Epidermal melanocyte (primary cell): ENCODE measurements around the gene TLL2.

Source experiments
- DNase-seq: peaks from one replicate; pipeline ENCODE4 v3.0.0; 2011; ENCODE audit warnings: low spot score; ENCODE audit not compliant: insufficient read length

Gene TLL2

DNA sequence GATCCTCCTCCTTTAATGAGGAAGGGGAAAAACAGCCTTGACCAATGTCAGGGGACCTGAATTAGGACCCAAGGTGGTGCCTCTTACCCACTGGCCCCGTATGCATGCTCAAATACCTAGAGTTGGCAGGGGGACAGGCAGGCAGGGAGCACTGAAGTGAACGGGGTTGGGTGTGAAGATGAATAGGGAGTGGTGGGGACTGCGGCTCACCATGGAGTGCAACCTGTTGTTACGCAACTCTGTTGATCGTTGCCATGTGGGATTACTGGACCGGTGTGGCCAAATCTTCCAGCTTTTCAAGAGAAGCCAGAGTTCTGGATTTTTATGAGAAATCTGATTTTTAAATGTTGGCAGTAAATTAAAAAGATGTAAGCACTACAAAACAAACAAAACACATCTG lies 48.1 kb downstream of the TLL2 start:
- no peak for DNase-seq

DNA sequence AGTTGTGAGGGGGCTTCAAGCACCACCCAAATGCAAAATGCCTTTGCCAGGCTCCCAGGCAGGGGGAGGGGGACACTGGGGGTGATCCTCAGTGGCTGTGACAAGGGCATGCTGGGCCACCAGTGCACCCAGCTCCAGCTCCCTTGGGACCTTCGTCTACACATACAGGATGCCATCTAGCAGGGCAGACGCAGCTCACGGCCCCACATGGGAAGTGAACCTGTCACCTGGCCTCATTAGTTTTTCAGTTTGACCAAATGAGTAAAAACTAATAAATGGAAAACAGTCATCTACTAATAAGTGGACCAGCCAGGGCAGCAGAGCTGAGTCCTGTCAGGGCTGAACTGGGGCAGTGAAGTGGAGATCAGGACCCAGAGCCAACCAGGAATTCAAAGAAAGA lies 50.2 kb downstream of the TLL2 start:
- DNase-seq, result no peak

DNA sequence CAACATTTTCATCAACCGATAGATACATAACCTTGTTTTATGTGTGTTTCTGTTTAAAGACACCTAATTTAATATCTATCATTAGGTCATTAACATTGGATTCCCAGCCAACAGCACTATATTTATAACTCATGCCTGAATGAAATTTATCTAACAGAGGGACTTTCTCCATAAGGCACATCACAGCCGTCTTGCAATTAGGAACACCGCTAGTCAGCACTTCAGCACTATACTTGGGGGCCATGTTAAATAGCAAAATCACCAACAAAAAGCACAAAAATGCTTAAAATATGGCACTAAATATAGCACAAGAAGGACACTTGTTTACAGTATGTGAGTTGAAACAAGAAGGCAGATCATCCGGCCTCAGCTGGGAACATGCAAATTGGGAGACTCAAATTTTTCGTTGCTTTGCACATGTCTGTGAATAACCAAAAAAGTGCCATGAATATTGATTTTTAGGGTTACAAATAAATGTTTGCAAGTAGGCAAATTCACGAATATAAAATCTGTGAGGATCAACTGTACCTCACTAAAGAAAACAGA lies 51.0 kb downstream of the TLL2 start:
- no peak for DNase-seq

DNA sequence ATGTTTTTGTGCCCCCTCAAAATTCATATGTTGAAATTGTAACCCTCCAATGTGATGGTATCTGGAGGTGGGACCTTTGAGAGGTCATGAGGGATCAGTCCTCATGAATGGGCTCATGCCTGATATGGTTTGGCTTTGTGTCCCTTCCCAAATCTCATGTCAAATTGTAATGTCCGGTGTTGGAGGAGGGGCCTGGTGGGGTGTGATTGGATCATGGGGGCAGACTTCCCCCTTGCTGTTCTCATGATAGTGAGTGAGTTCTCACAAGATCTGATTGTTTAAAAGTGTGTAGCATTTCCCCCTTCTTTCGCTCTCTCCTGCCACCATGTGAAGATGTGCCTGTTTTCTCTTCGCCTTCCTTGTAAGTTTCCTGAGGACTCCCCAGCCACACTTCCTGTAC lies 53.4 kb downstream of the TLL2 start:
- DNase-seq, result no peak

DNA sequence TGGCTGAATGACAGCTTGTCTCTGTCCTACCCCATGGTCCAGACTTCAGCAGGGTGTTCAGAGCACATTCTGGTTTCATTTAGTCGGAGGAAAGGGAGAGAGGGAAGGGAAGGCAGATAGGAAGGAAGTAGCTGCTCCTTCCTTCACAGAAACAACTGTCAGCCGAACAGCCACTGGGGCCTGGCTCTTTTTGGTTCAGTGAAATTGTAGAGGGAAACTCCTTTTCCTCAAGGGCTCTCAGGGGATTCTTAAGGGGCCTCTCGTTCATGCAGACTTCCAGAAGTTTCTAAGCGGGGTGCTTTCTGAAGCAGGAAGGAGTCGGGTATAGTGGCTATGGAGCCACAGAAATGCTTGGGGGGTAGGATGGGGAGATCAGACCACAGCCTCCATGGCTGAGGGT lies 56.4 kb downstream of the TLL2 start:
- no peak for DNase-seq

DNA sequence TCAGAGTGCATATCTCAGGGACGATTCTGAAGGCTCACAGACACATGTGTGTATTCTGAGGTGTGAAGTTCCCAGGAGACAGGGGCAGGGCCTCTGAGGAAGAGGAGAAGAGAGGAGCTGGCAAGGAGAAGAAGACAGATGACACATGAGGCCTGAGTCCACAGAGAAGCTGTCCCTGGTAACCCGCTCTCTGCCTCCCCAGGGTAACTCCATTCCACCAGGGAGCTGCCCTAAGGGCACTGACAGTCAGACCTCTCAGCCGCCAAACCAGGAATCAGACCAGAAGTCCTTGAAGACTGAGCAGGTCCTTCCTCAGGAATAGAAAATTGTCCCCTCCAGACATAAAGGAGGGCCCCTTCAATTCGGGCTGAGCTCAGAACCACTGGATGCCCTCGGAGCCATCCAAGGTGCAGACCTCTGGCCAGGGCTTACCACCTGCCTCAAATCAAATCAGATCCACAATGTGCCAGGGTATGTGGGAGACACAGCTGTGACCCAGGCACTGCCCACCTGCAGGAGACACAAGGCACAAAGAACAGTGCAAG lies 57.4 kb downstream of the TLL2 start:
- no peak for DNase-seq

DNA sequence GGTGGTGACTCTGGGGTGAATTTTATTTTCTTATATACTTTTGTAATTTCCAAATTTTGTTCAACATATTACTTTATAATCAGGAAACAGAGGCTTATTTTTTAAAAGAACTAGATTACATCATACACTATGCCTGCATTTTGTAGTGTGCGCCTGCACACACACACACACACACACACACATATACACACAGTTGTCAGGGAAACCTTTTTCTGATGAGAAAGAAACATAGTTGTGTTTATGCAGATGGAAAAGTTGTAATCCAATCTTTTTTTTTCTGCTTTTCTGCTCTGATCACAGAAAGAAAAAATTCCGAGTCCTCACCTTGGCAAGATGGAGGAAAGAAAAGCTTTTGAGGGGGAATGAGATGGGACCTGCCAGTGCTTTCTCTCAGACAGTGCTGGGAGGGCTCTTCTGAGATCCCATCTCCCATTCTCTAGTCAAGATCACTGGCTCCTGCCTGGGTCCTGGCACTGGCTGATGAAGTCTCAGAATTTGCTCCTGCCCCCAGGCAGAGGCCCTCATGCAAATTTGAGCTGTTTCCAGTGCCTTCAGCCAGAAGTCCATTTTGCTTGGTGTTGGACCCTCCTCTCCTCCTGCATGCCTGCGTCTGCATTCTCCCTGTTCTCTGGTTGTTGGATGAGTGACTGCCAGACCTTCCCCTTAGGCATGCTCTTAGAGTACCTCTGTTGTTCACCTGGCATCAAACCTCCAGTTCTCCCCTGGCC lies 59.7 kb downstream of the TLL2 start:
- no peak for DNase-seq

DNA sequence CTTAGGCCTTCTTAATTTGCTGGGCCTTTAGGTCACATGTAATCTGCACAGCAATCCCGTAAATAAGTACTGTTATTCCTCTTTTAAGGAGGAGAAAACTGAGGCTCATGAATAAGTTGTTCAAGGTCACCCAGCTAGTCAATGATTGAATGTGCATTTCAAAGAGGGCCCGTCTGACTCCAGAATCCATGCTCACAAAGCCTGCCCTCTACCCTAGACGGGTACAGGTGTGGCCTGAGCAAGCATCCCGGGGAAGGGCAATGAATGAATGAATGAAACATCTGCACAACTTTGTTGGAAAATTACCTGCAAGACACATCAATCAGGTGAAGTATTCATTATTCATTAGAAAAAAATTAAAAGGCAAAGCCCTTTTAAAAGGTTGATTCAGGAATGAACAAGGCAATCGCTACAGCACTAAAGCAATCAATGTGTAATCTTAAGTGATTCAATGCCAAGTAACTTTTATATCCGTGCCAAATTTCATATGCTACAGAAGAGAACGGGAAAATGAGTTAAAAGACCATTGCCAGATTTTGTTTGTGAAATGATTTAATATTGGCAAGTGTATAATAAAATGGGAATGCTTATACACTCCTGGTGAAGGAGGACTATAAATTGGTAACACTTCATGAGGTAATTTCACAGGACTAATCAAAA lies 61.1 kb downstream of the TLL2 start:
- DNase-seq, result no peak

DNA sequence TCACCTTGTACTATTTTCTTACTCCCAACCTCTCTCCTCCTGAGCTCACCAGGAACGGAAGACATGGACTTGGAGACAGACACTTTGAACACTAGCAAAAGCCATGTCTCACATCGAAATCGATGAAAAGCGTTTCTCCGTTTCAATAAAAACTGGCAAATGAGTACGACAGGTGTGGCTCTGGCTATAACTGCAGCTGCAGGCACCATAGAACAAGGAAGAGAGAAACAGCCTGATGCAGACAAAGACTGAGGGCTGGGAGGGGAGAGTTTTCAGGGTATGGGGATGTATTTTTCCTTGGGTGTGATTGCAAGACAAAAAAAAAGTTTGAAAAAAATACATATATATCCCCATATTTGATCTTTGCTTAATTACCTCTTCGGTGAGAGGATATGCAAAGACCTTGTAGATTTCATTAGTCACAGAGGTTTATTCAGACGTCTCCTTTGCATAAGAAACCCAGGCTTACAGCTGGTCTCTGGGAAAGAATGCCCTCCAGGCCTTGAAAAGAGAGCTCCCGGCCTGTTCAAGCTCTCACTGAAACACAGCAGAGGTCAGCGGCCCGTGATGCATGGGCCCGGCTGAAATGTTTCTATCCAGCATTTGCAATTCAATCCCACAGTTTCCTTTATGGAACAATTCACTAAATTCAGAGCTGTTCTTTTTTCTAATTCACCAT lies 63.1 kb downstream of the TLL2 start:
- no peak for DNase-seq

DNA sequence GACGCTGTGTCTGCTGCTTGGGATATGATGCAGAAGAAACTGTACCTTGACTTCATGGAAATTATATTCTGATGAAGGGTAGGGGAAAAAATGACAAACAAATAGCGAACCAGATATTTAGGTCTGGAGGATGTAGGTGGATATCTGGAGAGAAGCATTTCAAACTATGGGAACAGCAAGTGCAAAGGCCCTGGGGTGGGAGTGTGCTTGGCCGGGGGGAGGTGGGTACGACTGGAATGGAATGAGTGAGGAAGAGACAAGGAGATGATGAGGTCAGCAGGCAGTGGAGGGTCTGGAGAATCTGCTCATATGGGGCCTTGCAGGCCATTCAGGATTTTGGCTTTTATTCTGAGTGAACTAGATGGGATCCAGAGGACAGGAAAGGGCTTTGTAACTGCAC lies 65.2 kb downstream of the TLL2 start:
- DNase-seq, result no peak

DNA sequence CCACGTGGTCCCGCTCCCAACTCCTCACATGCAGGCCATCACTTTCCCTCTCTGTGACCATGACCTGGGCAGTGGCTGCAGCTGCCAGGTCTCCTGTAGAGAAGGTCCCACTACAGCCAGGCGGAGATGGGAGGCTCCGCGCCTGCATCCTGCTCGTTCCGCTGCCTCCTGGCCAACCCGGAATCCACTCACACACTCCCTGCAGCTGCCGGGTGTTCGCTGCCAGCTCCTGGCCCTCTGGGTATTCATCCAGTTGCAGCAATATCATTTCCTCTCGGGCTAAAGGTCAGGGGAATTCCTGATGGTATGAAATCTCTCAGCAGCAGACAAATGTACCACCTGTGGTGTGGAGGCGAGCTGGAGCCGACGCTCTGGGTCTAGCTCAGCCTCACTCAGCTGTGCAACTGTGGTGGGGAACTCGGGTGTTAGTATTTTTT lies 65.7 kb downstream of the TLL2 start:
- no peak for DNase-seq

DNA sequence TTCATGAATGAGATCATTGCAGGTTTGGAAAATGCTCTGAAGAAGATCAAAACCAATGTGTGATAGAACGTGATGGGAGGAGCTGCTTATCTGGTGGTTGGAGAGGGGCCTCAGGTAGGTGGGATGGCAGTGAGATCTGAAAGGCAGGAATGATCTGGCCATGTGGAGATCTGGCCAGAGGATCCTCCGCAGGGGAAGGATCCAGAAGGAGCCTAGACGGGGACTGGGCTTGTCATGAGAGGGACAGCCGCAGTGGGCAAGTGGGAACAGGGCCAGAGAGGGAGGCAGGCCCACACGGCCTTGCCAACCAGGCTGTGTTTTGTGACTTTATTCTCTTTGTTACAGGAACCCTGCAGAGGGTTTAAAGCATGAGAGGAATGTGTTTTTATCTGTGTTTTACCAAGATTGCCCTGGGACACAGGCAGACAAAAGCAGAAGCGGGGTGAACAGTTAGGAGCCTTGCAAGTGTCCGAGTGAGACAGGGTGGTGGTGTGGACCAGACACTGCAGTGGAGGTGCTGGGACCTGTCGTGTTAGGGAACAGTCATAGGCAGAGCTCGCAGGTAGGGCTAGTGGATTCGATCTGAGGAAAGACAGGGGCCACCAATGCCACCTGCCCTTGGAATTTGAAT lies 66.6 kb downstream of the TLL2 start:
- no peak for DNase-seq

DNA sequence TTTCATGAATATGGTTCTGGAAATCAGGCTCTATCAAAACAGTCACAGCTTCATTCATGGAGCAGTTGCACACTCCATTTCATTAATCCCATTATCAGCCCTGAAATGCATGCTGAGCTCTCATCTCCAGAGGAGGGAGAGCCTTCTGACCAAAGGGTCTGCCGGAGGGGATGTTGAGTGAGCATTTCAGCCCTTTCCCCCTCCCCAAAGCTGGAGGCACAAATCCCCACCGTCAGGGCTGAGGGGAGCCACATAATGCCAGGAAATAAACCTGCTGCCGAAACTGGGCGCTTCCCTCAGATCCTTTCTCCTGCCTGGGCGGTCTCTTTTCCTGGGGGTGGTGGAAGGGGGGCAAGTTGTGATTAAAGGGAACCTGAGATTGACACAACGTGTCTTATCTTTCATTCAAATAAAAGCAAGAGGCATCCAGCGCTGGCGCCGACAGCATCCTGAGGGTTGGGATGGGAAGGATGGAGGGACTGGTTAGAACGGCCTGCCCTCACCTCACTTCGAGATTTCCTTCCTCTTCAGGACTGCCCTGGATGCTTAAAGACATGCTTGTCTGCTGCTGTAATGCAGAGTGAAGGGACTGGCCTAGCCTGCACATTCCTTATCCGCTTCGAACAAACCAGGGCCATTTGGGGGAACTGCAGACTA lies 71.6 kb downstream of the TLL2 start:
- DNase-seq, result no peak

DNA sequence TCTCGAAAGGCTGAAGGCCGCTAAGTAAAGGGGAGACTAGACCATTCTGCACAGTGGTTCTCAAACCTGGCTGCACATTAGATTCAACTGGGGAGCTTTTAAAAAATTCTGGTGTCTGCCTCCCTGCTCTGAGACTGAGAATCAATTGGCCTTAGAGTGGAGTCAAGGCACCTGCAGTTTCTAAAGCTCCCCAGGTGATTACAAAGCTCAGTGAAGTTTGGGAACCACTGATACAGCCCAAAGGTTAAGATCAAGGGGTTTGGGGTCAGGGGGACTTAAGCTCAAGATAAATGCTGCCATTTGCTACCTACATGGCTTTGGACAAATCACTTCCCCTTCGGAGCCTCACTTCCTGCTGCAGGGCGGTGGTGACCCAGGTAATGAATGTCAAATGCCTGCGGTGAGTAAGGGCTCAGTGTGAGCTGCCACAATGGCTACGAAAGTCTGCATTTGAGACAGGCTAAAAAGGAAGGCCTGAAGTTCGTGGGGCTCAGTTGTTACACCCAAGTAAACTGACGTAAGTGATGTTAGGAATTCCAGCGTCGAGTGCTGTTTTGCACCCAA lies 72.3 kb downstream of the TLL2 start:
- no peak for DNase-seq

DNA sequence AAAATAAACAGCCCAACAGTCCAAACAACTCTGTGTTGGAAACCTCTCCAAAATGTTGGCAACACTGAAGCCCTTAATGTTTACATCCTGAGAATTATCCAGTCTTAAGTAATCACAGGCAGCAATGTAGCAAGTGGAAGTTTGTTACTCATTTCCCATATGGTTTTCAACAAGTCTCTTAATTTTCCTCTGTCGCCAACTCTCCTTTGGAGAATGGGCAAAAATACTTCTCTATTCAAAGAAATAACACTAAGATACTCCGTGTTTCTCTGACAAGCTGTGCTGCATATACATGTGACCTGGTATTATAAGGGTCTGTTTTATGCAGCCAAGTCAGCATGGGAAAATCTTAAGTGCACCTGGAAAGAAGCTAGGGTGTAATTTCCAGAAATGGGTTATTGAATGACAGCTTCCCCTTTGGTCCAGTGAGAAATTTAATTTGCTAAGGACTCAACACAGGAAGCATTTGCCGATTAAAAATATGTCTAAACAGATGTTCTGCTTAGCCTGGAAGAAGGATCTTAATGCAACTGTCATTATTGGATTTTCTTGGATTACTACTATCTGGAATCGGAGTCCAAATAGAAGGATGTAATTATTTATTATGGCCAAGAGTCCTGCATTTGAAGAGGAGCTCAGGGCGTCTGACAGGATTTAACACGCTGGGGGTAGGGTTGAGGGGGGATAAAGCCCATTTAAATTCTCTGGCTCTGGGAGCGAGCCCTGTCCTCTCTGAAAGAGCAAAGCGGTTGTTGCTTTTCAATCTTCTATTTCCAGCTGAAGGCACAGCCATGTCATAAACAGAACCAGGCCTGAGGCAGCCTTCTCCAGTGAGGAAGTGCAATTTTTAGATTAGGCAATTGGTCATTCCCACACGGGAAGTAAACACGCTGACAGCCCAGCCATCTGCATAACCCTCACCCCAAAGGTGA lies 73.1 kb downstream of the TLL2 start:
- no peak for DNase-seq

DNA sequence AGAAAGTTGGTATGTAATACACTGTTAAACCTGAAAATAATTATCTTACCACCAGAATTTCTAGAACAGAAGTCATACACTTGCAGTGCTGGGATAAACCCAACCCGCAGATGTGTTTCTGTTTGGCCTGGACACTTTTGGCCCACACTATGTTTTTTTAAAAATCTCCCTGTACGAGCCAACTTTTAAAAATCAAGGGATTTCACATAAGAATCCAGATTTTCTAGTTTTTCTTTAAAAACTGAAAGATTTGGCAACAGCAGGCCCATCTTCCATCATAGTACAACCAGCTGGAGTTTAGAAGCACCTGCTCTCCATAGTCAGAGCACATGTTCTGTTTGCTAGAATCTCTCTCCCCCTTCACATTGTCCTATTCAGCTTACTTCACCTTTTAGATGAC lies 74.0 kb downstream of the TLL2 start:
- DNase-seq, result no peak

DNA sequence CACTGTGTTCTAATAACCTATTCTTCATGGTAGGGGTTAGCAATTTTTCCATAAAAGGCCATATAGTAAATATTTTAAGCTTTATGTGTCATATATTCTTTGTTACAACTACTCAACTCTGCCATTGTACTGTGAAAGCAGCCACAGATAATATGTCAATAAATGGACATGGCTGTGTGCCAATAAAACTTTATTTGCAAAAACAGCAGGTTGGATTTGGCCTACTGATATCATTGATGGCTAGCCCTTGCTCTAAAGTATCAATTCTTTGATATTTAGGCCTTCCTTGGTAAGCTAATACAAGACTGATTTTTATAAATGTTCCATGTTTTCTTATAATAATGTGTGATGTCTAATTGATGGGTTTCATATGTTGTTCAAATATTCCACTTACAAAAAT lies 77.7 kb downstream of the TLL2 start:
- DNase-seq, result no peak

DNA sequence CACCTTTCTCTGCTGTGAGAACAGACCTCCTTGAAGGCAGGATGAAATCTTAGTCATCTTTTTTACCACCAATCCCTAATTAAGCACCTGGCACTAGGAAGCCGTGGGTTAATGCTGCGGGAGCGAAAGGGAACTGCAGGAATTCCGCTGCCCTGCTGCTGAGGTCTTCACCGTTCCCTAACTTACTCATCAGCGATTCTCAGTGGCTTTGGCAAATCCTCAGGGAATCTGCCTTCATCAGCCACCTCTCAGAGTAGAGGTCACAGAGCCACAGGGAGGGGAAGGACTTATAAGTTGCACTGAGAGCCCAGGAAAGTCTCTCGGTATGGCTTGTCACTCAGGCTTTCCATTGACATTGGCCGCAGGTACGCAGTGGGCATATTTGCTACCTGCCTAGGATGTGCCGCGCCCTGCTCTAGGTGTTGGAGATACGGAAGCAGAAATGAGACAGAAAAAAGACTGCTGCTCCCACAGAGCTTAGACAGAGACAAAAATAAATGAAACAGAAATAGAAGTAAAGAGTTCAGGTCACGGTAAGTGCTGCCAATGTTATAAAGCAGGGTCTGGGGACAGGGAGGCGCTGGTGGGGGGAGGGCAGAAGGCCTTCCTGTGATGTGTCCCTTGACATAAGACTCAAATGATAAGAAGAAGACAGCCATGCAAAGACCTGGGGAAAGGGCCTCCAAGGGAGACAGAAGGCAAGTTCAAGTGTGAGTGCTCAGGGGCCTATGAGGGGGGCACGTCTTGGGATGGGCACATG lies 82.3 kb downstream of the TLL2 start:
- no peak for DNase-seq

DNA sequence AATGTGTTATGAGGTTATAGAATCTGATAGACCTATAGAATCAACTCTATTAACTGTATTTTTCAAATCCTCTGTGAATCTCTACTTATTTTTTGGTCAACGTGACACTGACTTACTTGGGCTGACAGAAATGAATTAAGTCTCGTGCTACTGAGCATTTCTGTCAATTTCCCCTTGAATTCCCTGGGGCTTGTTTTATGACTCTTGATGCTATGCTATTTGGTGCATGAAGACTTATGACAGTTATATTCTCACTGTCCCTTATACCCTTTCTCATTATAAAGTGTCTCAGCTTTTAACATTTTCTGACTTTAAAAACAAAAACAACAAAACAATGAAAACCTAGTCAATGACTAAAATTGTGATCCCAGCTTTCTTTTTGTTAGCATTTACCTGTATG lies 86.4 kb downstream of the TLL2 start:
- no peak for DNase-seq
